H1 (cell line): ENCODE measurements around the gene KCNJ13. TPM values are rescaled to one million over a fixed set of nuclear protein-coding genes. Genes with fewer than 3 reads are reported as not detected.

Experiments used
- ATF3 ChIP-seq: IDR thresholded peaks from 2 replicates; pipeline ENCODE4 v1.6.1; 2011; ENCODE audit warnings: low read depth, mild to moderate bottlenecking, low read length; ENCODE audit not compliant: insufficient read depth
- EP300 ChIP-seq, 2 experiments: IDR thresholded peaks; 1 replicate in 1 of 2; 2 replicates in 1 of 2; pipeline ENCODE4 v1.6.1; 2011 to 2012; ENCODE audit warnings: low read depth in 2 of 2, low read length in 2 of 2, mild to moderate bottlenecking in 2 of 2, borderline replicate concordance in 1 of 2, inconsistent platforms in 1 of 2, moderate library complexity in 1 of 2
- JUN ChIP-seq: IDR thresholded peaks from 2 replicates; pipeline ENCODE4 v1.6.1; 2011; ENCODE audit warnings: low read depth, mild to moderate bottlenecking, improper control_type of control experiment, low read length
- KDM1A ChIP-seq: fragments of 200-600, 300-600 bp; sonication (generic); IDR thresholded peaks from 2 replicates; pipeline ENCODE4 v1.7.1; 2016; ENCODE audit warnings: mild to moderate bottlenecking, low read length, borderline replicate concordance
- KDM4A ChIP-seq: IDR thresholded peaks from one replicate; pipeline ENCODE4 v1.7.1; 2012; ENCODE audit warnings: low read depth, mild to moderate bottlenecking, moderate library complexity, low read length, inconsistent platforms; ENCODE audit not compliant: severe bottlenecking
- NRF1 ChIP-seq: IDR thresholded peaks from 2 replicates; pipeline ENCODE4 v1.6.1; 2011; ENCODE audit warnings: mild to moderate bottlenecking, low read depth, low read length, improper control_type of control experiment
- SIRT6 ChIP-seq: IDR thresholded peaks from one replicate; pipeline ENCODE4 v1.7.1; 2012; ENCODE audit warnings: low read length, inconsistent platforms
- polyA plus RNA-seq, 7 experiments: library from polyadenylated mRNA; depleted of rRNA in 3 of 7; stranded (reverse) in 5 of 7; unstranded in 2 of 7; fragments of >200 nt in 5 of 7; fragments of 200-250 nt in 2 of 7; gene quantifications; 1 replicate in 5 of 7; 2 replicates in 1 of 7; 4 replicates in 1 of 7; pipeline versions ENCODE4 v1.2.1 to v1.2.3, GENCODE V29; 2011 to 2013; ENCODE audit warnings: missing spikeins in 2 of 7, mixed read lengths in 2 of 7
- total RNA-seq: library from RNA; stranded (reverse); fragmentation: NEBNext Ultra II Directional; extraction: Animal tissue kit (Norgen Biotek cat#: 25700); gene quantifications from 2 replicates; pipeline ENCODE4 v1.2.1, GENCODE V29; 2021

KCNJ13 gene
- total and polyA plus RNA-seq, 2 of the 8 experiments (the other 6 are each of a cell fraction or from before 2014, with no cell fraction given): not detected

GRCh38 chr2:232783278-232783677, 6.9 kb upstream of the KCNJ13 start (continued):
- TF ChIP-seq EP300 (IDR thresholded peaks at IDR 0.05; ENCODE audit: borderline replicate concordance in 1 of 2, low read depth in 2 of 2, low read length in 2 of 2) (no peak), JUN (no peak), SIRT6 (no peak), NRF1 (no peak), KDM4A (no peak), KDM1A (no peak), ATF3 (no peak)
